ENCODE data around the gene KLHL41.
"Not testable (repeated sequence)": the region's sequence is repeated elsewhere in the genome, so short reads cannot be mapped to it uniquely, and the experiment has no call there.

Gene KLHL41

GRCh38 chr2:169510496-169510895, 994 bp downstream of the KLHL41 start:
- DNase-seq (ENCODE audit: low spot score), result no peak

- DNase-seq (ENCODE audit: low spot score), result no peak
Observed at GRCh38 chr2:169511818-169512217, 2.3 kb downstream of the KLHL41 start.

GRCh38 chr2:169512525-169512924, 3.0 kb downstream of the KLHL41 start:
- no peak for DNase-seq (ENCODE audit: low spot score)

GRCh38 chr2:169513094-169513493, 3.6 kb downstream of the KLHL41 start:
- no peak for DNase-seq (ENCODE audit: low spot score)

GRCh38 chr2:169513926-169514325, 4.4 kb downstream of the KLHL41 start:
- DNase-seq (ENCODE audit: low spot score), result no peak

GRCh38 chr2:169514758-169515157, 5.3 kb downstream of the KLHL41 start:
- not testable (repeated sequence) for DNase-seq (ENCODE audit: low spot score)

GRCh38 chr2:169516488-169516995, 7.0 kb downstream of the KLHL41 start:
- DNase-seq (ENCODE audit: low spot score), result not testable (repeated sequence)

- DNase-seq (ENCODE audit: low spot score), result no peak
Observed at GRCh38 chr2:169520896-169521295, 11.4 kb downstream of the KLHL41 start.

- DNase-seq (ENCODE audit: low spot score), result no peak
Observed at GRCh38 chr2:169523681-169524080, 14.2 kb downstream of the KLHL41 start.

- DNase-seq (ENCODE audit: low spot score), result no peak
Observed at GRCh38 chr2:169525434-169525833, 15.9 kb downstream of the KLHL41 start.

GRCh38 chr2:169526451-169526850, 16.9 kb downstream of the KLHL41 start:
- DNase-seq (ENCODE audit: low spot score), result peak; percentile 77

- peak; percentile 68 for DNase-seq (ENCODE audit: low spot score)
Observed at GRCh38 chr2:169528271-169528701, 18.8 kb downstream of the KLHL41 start.

- not testable (repeated sequence) for DNase-seq (ENCODE audit: low spot score)
Observed at GRCh38 chr2:169539460-169539859, 30.0 kb downstream of the KLHL41 start.

GRCh38 chr2:169540146-169540545, 30.6 kb downstream of the KLHL41 start:
- DNase-seq (ENCODE audit: low spot score), result no peak

- DNase-seq (ENCODE audit: low spot score), result no peak
Observed at GRCh38 chr2:169542433-169542832, 32.9 kb downstream of the KLHL41 start.

GRCh38 chr2:169546756-169547155, 37.3 kb downstream of the KLHL41 start:
- no peak for DNase-seq (ENCODE audit: low spot score)

- DNase-seq (ENCODE audit: low spot score), result no peak
Observed at GRCh38 chr2:169561364-169561763, 51.9 kb downstream of the KLHL41 start.

GRCh38 chr2:169562084-169562483, 52.6 kb downstream of the KLHL41 start:
- not testable (repeated sequence) for DNase-seq (ENCODE audit: low spot score)

GRCh38 chr2:169562519-169562918, 53.0 kb downstream of the KLHL41 start:
- DNase-seq (ENCODE audit: low spot score), result no peak

- DNase-seq (ENCODE audit: low spot score), result no peak
Observed at GRCh38 chr2:169565686-169566085, 56.2 kb downstream of the KLHL41 start.

- DNase-seq (ENCODE audit: low spot score), result no peak
Observed at GRCh38 chr2:169569948-169570347, 60.4 kb downstream of the KLHL41 start.

GRCh38 chr2:169570752-169571151, 61.2 kb downstream of the KLHL41 start:
- not testable (repeated sequence) for DNase-seq (ENCODE audit: low spot score)

- DNase-seq (ENCODE audit: low spot score), result no peak
Observed at GRCh38 chr2:169571571-169571970, 62.1 kb downstream of the KLHL41 start.

- no peak for DNase-seq (ENCODE audit: low spot score)
Observed at GRCh38 chr2:169572189-169572588, 62.7 kb downstream of the KLHL41 start.

- no peak for DNase-seq (ENCODE audit: low spot score)
Observed at GRCh38 chr2:169572821-169573159, 63.3 kb downstream of the KLHL41 start.
